ENCODE measurements around the gene SGMS1. TPM values are rescaled to one million over a fixed set of nuclear protein-coding genes. Genes with fewer than 3 reads are reported as not detected.

Gene SGMS1
- total and polyA plus RNA-seq, 10 donors = 5.9 to 84.3 (median 34.6) TPM

- Histone ChIP-seq H3K27ac (no peak overlapping the region), H3K27me3 (replicated peaks in 1 of 7) (no peaks in the 10 kb centered on the region), H3K9me3 (no peaks in the 10 kb centered on the region), H3K4me1 (peaks cover 0 to 10% (median 3%) of the 10 kb centered on the region in 6 donors), H3K4me3 (no peak overlapping the region), H3K36me3 (peaks cover 0 to 38% (median 0%) of the 10 kb centered on the region in 6 donors)
- intact Hi-C loops (cut with DNase I; ENCODE audit: low total_unique reads) = no loop called here
- TF ChIP-seq POLR2A (IDR thresholded peaks at IDR 0.05) (no peak), POLR2AphosphoS5 (IDR thresholded peaks at IDR 0.05) (no peak), CTCF (IDR thresholded peaks at IDR 0.05 in 8 of 11, conservative IDR thresholded peaks at IDR 0.05 in 3 of 11) (no peak)
- 96 to 98% (median 97%) methylated on average over 30 of the region's 30 CpGs for WGBS, 5 donors
- DNase-seq = no peak
Observed at GRCh38 chr10:50631052-50631451, 7.3 kb upstream of the SGMS1 start.

GRCh38 chr10:50629495-50630122, 5.9 kb upstream of the SGMS1 start:
- TF ChIP-seq CTCF (IDR thresholded peaks at IDR 0.05 in 8 of 11, conservative IDR thresholded peaks at IDR 0.05 in 3 of 11) = no peak
- no peak for TF ChIP-seq POLR2AphosphoS5 (IDR thresholded peaks at IDR 0.05)
- no peak for TF ChIP-seq POLR2A (IDR thresholded peaks at IDR 0.05)
- Histone ChIP-seq H3K9me3 (no peaks in the 10 kb centered on the region), H3K27ac (no peak overlapping the region), H3K4me3 (no peak overlapping the region), H3K4me1 (peaks cover 0 to 11% (median 9%) of the 10 kb centered on the region in 6 donors), H3K36me3 (peaks cover 0 to 38% (median 0%) of the 10 kb centered on the region in 6 donors), H3K27me3 (replicated peaks in 1 of 7) (no peaks in the 10 kb centered on the region)
- DNase-seq = no peak
- WGBS, 5 donors = 48 to 68% (median 63%) methylated on average over 3 of the region's 3 CpGs
- intact Hi-C loops (cut with DNase I; ENCODE audit: low total_unique reads) = no loop called here

GRCh38 chr10:50627896-50628295, 4.1 kb upstream of the SGMS1 start:
- TF ChIP-seq CTCF (IDR thresholded peaks at IDR 0.05 in 8 of 11, conservative IDR thresholded peaks at IDR 0.05 in 3 of 11) = no peak
- no peak for TF ChIP-seq POLR2A (IDR thresholded peaks at IDR 0.05)
- TF ChIP-seq POLR2AphosphoS5 (IDR thresholded peaks at IDR 0.05) = no peak
- intact Hi-C loops (cut with DNase I; ENCODE audit: low total_unique reads) = no loop called here
- DNase-seq = no peak
- no peaks in the 10 kb centered on the region for H3K9me3 ChIP-seq
- H3K36me3 ChIP-seq = peaks cover 0 to 38% (median 0%) of the 10 kb centered on the region in 6 donors
- H3K27me3 ChIP-seq (replicated peaks in 1 of 7) = no peaks in the 10 kb centered on the region
- H3K4me3 ChIP-seq = no peak overlapping the region
- H3K4me1 ChIP-seq = peaks cover 0 to 12% (median 10%) of the 10 kb centered on the region in 6 donors
- 93 to 99% (median 95%) methylated on average over 4 of the region's 4 CpGs for WGBS, 5 donors
- H3K27ac ChIP-seq = no peak overlapping the region

GRCh38 chr10:50627443-50627842, 3.7 kb upstream of the SGMS1 start:
- intact Hi-C loops (cut with DNase I; ENCODE audit: low total_unique reads) = no loop called here
- WGBS, 5 donors = 96 to 100% (median 100%) methylated on average over 1 of the region's 1 CpG
- Histone ChIP-seq H3K4me1 (peaks cover 0 to 17% (median 11%) of the 10 kb centered on the region in 6 donors), H3K4me3 (no peak overlapping the region), H3K36me3 (peaks cover 0 to 38% (median 0%) of the 10 kb centered on the region in 6 donors), H3K27me3 (replicated peaks in 1 of 7) (no peaks in the 10 kb centered on the region), H3K9me3 (no peaks in the 10 kb centered on the region), H3K27ac (no peak overlapping the region)
- TF ChIP-seq POLR2AphosphoS5 (IDR thresholded peaks at IDR 0.05) (no peak), POLR2A (IDR thresholded peaks at IDR 0.05) (no peak), CTCF (IDR thresholded peaks at IDR 0.05 in 8 of 11, conservative IDR thresholded peaks at IDR 0.05 in 3 of 11) (no peak)
- DNase-seq = no peak
